Liver (tissue), 9 donors: ENCODE results near the gene ANKMY1. TPM values are rescaled to one million over a fixed set of nuclear protein-coding genes. Genes with fewer than 3 reads are reported as not detected.

ENCODE experiments used
- DNase-seq: peaks from one replicate; pipeline ENCODE4 v3.0.0-alpha.2; 2017; ENCODE audit warnings: low spot score
- H3K27ac ChIP-seq, 2 donors: one replicate each; pipeline ENCODE4 v1.7.0; 2013; ENCODE audit warnings: inconsistent platforms in 2 of 2, low read length in 2 of 2, control low read depth in 1 of 2, low read depth in 1 of 2, mild to moderate bottlenecking in 1 of 2
- H3K27me3 ChIP-seq, 4 donors: one replicate each; pipeline versions ENCODE4 v1.6.1 to v1.7.0; 2013; ENCODE audit warnings: low read length in 3 of 4, inconsistent platforms in 1 of 4, mild to moderate bottlenecking in 1 of 4, moderate library complexity in 1 of 4; ENCODE audit not compliant: control insufficient read depth in 4 of 4, insufficient read depth in 4 of 4
- H3K36me3 ChIP-seq, 4 donors: one replicate each; pipeline versions ENCODE4 v1.6.1 to v1.7.0; 2013; ENCODE audit warnings: low read length in 3 of 4, mild to moderate bottlenecking in 3 of 4, low read depth in 1 of 4, moderate library complexity in 1 of 4; ENCODE audit not compliant: control insufficient read depth in 4 of 4, insufficient read depth in 3 of 4
- H3K4me1 ChIP-seq, 4 donors: one replicate each; pipeline versions ENCODE4 v1.6.1 to v1.7.0; 2013; ENCODE audit warnings: low read length in 3 of 4, mild to moderate bottlenecking in 3 of 4, moderate library complexity in 1 of 4; ENCODE audit not compliant: control insufficient read depth in 4 of 4, insufficient read depth in 4 of 4
- H3K4me3 ChIP-seq, 3 donors: one replicate each; pipeline versions ENCODE4 v1.6.1 to v1.7.0; 2013; ENCODE audit warnings: low read length in 3 of 3, control low read depth in 1 of 3, low read depth in 1 of 3, mild to moderate bottlenecking in 1 of 3
- H3K9ac ChIP-seq, 2 donors: one replicate each; pipeline ENCODE4 v1.7.0; 2013; ENCODE audit warnings: low read length in 2 of 2, mild to moderate bottlenecking in 2 of 2, moderate library complexity in 2 of 2, control low read depth in 1 of 2, low read depth in 1 of 2
- H3K9me3 ChIP-seq, 4 donors: one replicate each; pipeline versions ENCODE4 v1.6.1 to v1.7.0; 2013; ENCODE audit warnings: low read length in 3 of 4; ENCODE audit not compliant: control insufficient read depth in 4 of 4
- ATF3 ChIP-seq: IDR thresholded peaks from 2 replicates; pipeline ENCODE4 v1.6.1; 2016; ENCODE audit warnings: antibody characterized with exemption
- CTCF ChIP-seq: fragments of 150-350 bp; IDR thresholded peaks from 2 replicates; pipeline ENCODE4 v1.5.1; 2017; ENCODE audit warnings: improper control_type of control experiment, low read depth, low read length; ENCODE audit not compliant: missing input control
- EGR1 ChIP-seq, 2 donors: IDR thresholded peaks; 2 replicates each; pipeline ENCODE4 v1.6.1; 2016 to 2018; ENCODE audit warnings: antibody characterized with exemption in 2 of 2, low read depth in 2 of 2
- FOXA1 ChIP-seq: IDR thresholded peaks from 2 replicates; pipeline ENCODE4 v1.6.1; 2016; ENCODE audit warnings: antibody characterized with exemption
- FOXA2 ChIP-seq: IDR thresholded peaks from 2 replicates; pipeline ENCODE4 v1.6.1; 2016; ENCODE audit warnings: antibody characterized with exemption
- GABPA ChIP-seq, 2 donors: IDR thresholded peaks in 1 of 2; conservative IDR thresholded peaks in 1 of 2; 2 replicates each; pipeline ENCODE4 v1.6.1; 2016; ENCODE audit warnings: antibody characterized with exemption in 2 of 2, mild to moderate bottlenecking in 1 of 2, moderate library complexity in 1 of 2
- HNF4A ChIP-seq, 2 donors: conservative IDR thresholded peaks; 2 replicates each; pipeline ENCODE4 v1.6.1; 2016; ENCODE audit warnings: antibody characterized with exemption in 2 of 2, mild to moderate bottlenecking in 2 of 2
- HNF4G ChIP-seq: IDR thresholded peaks from 2 replicates; pipeline ENCODE4 v1.6.1; 2016; ENCODE audit warnings: antibody characterized with exemption
- JUND ChIP-seq, 2 donors: IDR thresholded peaks; 2 replicates each; pipeline ENCODE4 v1.6.1; 2016; ENCODE audit warnings: antibody characterized with exemption in 2 of 2
- NR2F2 ChIP-seq: IDR thresholded peaks from 2 replicates; pipeline ENCODE4 v1.6.1; 2016; ENCODE audit warnings: antibody characterized with exemption
- RAD21 ChIP-seq, 2 donors: IDR thresholded peaks; 2 replicates each; pipeline ENCODE4 v1.6.1; 2016; ENCODE audit warnings: antibody characterized with exemption in 2 of 2, mild to moderate bottlenecking in 2 of 2
- REST ChIP-seq: IDR thresholded peaks from 2 replicates; pipeline ENCODE4 v1.6.1; 2016; ENCODE audit warnings: antibody characterized with exemption, mild to moderate bottlenecking
- TAF1 ChIP-seq: conservative IDR thresholded peaks from 2 replicates; pipeline ENCODE4 v1.6.1; 2016; ENCODE audit warnings: antibody characterized with exemption, mild to moderate bottlenecking
- YY1 ChIP-seq: IDR thresholded peaks from 2 replicates; pipeline ENCODE4 v1.6.1; 2016; ENCODE audit warnings: antibody characterized with exemption, mild to moderate bottlenecking
- WGBS: extraction: QIAGEN DNeasy Blood & Tissue Kit; methylation state at CpG from one replicate; pipeline ENCODE4 v1.1.7; 2013; 5-methylcytosine and 5-hydroxymethylcytosine counted together
- polyA plus RNA-seq, 2 donors: library from polyadenylated mRNA; stranded (reverse) in 1 of 2; unstranded in 1 of 2; fragments of 200-250 nt in 1 of 2; fragments of >200 nt in 1 of 2; fragmentation: Nextera tagmentation in 1 of 2; extraction: Ambion mirVana in 1 of 2; gene quantifications; one replicate each; pipeline versions ENCODE4 v1.2.1 to v1.2.3, GENCODE V29; 2013 to 2015
- total RNA-seq, 2 donors: library from RNA; depleted of rRNA; stranded (reverse); fragments of >200 nt; gene quantifications; one replicate each; pipeline ENCODE4 v1.2.3, GENCODE V29; 2014
- TF ChIP-seq, protein P1 (sequence below): IDR thresholded peaks from 2 replicates; pipeline ENCODE4 v1.6.1; 2016; ENCODE audit warnings: antibody characterized with exemption
- TF ChIP-seq, protein P2 (sequence below): IDR thresholded peaks from 2 replicates; pipeline ENCODE4 v1.6.1; 2016; ENCODE audit warnings: antibody characterized with exemption
- donor health status: healthy.
- donor health status: healthy.
- donor health status: healthy.
- donor health status: healthy.
- donor health status: healthy.

Gene ANKMY1
- total and polyA plus RNA-seq, 4 donors, result 2.5 to 12.8 (median 4.2) TPM

GRCh38 chr2:240439698-240440151 lies 118.1 kb downstream of the ANKMY1 start:
- Histone ChIP-seq H3K4me1 (peaks cover 7 to 30% (median 17%) of the 10 kb centered on the region in 4 donors), H3K36me3 (no peaks in the 10 kb centered on the region), H3K27me3 (no peaks in the 10 kb centered on the region), H3K9me3 (no peaks in the 10 kb centered on the region), H3K9ac (no peak overlapping the region), H3K4me3 (no peak overlapping the region), H3K27ac (no peak overlapping the region)
- WGBS, result 92% methylated on average over 15 of the region's 15 CpGs
- no peak for DNase-seq
- TF ChIP-seq, protein P1, sequence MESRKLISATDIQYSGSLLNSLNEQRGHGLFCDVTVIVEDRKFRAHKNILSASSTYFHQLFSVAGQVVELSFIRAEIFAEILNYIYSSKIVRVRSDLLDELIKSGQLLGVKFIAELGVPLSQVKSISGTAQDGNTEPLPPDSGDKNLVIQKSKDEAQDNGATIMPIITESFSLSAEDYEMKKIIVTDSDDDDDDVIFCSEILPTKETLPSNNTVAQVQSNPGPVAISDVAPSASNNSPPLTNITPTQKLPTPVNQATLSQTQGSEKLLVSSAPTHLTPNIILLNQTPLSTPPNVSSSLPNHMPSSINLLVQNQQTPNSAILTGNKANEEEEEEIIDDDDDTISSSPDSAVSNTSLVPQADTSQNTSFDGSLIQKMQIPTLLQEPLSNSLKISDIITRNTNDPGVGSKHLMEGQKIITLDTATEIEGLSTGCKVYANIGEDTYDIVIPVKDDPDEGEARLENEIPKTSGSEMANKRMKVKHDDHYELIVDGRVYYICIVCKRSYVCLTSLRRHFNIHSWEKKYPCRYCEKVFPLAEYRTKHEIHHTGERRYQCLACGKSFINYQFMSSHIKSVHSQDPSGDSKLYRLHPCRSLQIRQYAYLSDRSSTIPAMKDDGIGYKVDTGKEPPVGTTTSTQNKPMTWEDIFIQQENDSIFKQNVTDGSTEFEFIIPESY, result no peak
- TF ChIP-seq HNF4A (conservative IDR thresholded peaks at IDR 0.05) (no peak), JUND (IDR thresholded peaks at IDR 0.05) (no peak), EGR1 (IDR thresholded peaks at IDR 0.05; ENCODE audit: low read depth in 2 of 2) (no peak), CTCF (no peak), REST (no peak), GABPA (IDR thresholded peaks at IDR 0.05 in 1 of 2, conservative IDR thresholded peaks at IDR 0.05 in 1 of 2) (no peak), YY1 (no peak), NR2F2 (no peak), RAD21 (IDR thresholded peaks at IDR 0.05) (no peak), ATF3 (no peak), TAF1 (no peak), FOXA1 (no peak), FOXA2 (no peak), HNF4G (no peak)
- TF ChIP-seq, protein P2, sequence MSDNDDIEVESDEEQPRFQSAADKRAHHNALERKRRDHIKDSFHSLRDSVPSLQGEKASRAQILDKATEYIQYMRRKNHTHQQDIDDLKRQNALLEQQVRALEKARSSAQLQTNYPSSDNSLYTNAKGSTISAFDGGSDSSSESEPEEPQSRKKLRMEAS, result no peak
